C4-2B (cell line): ENCODE measurements around the gene GGA1.
"Not testable (repeated sequence)": the region's sequence is repeated elsewhere in the genome, so short reads cannot be mapped to it uniquely, and the experiment has no call there.

Experiments
- H3K27ac ChIP-seq: fragments of 450-650 bp; 2 replicates; pipeline ENCODE4 v1.5.1; 2017
- ZFX ChIP-seq: fragments of 450-650 bp; IDR thresholded peaks from 2 replicates; pipeline ENCODE4 v1.6.1; 2017
- TF ChIP-seq, protein P1 (sequence below): fragments of 450-650 bp; conservative IDR thresholded peaks from 2 replicates; pipeline ENCODE4 v1.5.1; 2017; ENCODE audit warnings: mild to moderate bottlenecking

GGA1 gene

DNA sequence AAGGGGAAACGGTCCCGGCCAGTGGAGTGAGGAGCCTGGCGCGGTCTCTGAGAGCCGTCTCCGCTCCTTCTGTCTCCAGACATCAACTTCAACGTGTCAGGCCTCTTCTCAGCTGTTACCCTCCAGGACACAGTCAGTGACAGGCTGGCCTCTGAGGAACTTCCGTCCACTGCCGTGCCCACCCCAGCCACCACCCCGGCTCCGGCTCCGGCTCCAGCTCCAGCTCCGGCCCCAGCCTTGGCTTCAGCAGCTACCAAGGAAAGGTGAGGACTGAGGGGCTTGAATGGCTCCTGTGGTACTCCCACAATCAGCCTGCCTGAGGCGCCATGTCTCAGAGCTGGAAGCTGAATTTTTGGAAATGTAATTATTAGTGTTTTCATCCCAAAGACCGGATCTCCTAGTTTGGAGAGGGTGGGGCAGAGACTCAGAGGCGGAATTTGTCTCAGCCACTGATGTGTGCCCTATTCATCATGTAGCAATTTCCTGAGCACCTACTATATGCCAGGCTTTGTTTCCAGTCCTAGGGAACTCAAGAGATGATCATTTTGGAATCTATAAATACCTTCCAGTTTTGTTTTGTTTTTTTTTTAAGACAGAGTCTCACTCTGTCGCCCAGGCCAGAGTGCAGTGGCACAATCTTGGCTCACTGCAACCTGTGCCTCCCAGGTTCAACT is 42.0 kb downstream of the GGA1 start:
- no peak for TF ChIP-seq ZFX
- TF ChIP-seq, protein P1, sequence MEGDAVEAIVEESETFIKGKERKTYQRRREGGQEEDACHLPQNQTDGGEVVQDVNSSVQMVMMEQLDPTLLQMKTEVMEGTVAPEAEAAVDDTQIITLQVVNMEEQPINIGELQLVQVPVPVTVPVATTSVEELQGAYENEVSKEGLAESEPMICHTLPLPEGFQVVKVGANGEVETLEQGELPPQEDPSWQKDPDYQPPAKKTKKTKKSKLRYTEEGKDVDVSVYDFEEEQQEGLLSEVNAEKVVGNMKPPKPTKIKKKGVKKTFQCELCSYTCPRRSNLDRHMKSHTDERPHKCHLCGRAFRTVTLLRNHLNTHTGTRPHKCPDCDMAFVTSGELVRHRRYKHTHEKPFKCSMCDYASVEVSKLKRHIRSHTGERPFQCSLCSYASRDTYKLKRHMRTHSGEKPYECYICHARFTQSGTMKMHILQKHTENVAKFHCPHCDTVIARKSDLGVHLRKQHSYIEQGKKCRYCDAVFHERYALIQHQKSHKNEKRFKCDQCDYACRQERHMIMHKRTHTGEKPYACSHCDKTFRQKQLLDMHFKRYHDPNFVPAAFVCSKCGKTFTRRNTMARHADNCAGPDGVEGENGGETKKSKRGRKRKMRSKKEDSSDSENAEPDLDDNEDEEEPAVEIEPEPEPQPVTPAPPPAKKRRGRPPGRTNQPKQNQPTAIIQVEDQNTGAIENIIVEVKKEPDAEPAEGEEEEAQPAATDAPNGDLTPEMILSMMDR = no peak
- no peak overlapping the region for H3K27ac ChIP-seq

- TF ChIP-seq ZFX = no peak
- TF ChIP-seq, protein P1 = no peak
- no peak overlapping the region for H3K27ac ChIP-seq
Measured at GRCh38 chr22:37654563-37655251, 46.1 kb downstream of the GGA1 start.

DNA sequence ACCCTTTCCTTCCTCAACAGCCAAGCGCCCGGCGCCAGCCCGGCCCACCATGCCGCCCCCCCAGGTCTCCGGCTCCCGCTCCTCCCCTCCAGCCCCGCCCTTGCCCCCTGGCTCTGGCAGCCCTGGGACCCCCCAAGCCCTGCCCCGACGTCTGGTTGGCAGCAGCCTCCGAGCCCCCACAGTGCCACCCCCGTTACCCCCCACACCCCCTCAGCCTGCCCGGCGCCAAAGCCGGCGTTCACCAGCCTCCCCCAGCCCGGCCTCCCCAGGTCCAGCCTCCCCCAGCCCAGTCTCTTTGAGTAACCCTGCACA is 46.6 kb downstream of the GGA1 start:
- TF ChIP-seq ZFX = no peak
- TF ChIP-seq, protein P1 = no peak
- H3K27ac ChIP-seq = no peak overlapping the region

GRCh38 chr22:37656583-37656982 is 47.9 kb downstream of the GGA1 start:
- not testable (repeated sequence) for H3K27ac ChIP-seq

DNA sequence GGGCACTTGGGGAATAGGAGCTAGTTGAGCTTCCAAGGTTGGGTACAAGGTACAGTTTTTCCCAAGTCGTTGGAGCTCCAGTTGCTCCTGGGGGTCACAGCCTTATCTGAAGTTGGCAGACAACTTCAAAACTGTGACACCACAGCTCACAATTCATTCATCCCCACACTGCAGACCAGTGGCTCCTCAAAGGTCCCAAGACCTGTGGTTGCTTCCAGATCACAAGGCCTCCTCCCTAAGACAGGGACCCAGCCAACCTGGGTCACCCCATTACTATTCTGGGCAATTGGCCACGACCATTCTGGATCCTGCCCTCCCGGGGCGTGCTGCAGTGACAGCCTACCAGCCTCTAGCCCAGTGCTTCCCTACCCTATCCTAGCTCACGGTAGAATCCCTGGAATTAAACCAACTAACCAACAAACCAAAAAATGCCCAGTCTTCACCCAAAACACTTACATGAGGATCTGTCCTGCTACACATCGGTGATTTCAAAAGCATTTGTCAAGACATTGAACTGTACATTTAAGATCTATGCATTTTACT is 49.0 kb downstream of the GGA1 start:
- peak overlapping the region; percentile 82 for H3K27ac ChIP-seq

DNA sequence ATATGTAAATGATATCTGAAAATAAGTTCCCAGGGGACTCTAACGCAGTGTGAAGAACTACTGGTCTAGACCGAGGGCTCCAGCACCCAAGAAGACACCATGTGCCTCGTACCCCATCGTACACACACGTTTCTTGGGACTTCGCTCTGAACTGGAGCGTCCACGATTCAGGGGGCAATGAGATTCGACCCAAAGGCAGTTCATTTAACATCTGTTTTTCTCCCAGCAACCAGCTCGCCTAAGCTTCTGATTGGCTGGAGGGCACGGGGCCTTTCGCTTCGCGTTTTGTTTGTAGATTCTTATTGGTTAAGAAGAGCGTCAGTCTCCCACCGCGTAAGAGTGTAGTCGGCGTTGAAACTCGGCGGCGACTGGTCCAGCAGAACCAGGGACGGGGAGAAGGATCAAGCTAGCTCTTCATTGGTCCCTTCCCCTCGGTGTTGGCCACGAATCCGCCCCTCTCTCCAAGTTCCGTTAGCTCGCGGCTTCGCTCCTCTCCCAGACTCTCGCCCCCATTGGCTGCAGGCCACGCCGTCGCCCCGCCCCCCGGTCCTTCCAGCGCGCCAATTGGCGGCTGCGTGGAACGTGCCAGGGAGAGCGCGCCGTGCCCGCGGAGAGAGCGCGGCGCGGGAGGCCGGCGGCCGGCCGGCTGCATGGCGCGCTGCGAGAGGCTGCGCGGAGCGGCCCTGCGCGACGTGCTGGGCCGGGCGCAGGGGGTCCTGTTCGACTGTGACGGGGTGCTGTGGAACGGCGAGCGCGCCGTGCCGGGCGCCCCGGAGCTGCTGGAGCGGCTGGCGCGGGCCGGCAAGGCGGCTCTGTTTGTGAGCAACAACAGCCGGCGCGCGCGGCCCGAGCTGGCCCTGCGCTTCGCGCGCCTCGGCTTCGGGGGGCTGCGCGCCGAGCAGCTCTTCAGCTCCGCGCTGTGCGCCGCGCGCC is 49.8 kb downstream of the GGA1 start, which contains the start of gene PDXP:
PDXP (plus strand) TSS at position 591 of the 933 bp plus-strand sequence; CDS start at position 651, 60 bp downstream.
- H3K27ac ChIP-seq = peak within 1 kb of the TSS; percentile 82
- TF ChIP-seq, protein P1 = no peak
- peak; percentile 85; the same call in 1 of the 2 replicates for TF ChIP-seq ZFX

More for the DNA sequence above, 49.0 kb downstream of the GGA1 start:
- TF ChIP-seq, protein P1 = no peak
- no peak for TF ChIP-seq ZFX

GRCh38 chr22:37659066-37659896 is 50.6 kb downstream of the GGA1 start:
- 0 out of 2 replicates have a peak, but pooled peaks have one; percentile 38 for TF ChIP-seq ZFX
- TF ChIP-seq, protein P1 = no peak
- H3K27ac ChIP-seq = peak overlapping the region; percentile 82
